SU-DHL-6 (cell line): Measurements from ENCODE around the gene KCNJ12.
"Not testable (repeated sequence)": the region's sequence is repeated elsewhere in the genome, so short reads cannot be mapped to it uniquely, and the experiment has no call there.

ENCODE experiments used
- H2AFZ ChIP-seq: fragments of 200-600 bp; sonication (generic); 2 replicates; pipeline ENCODE4 v1.6.1; 2014; ENCODE audit warnings: low read depth, mild to moderate bottlenecking, moderate library complexity, mixed read lengths, antibody characterized with exemption, low read length; ENCODE audit not compliant: severe bottlenecking
- H3F3A ChIP-seq: fragments of 200-600 bp; shearing (Covaris generic); 2 replicates; pipeline ENCODE4 v1.6.0; 2016; ENCODE audit warnings: antibody characterized with exemption, mild to moderate bottlenecking; ENCODE audit not compliant: insufficient read depth
- H3K27ac ChIP-seq: fragments of 200-600 bp; sonication (generic); 2 replicates; pipeline ENCODE4 v1.5.1; 2016; ENCODE audit warnings: low read depth, mild to moderate bottlenecking, low read length, moderate library complexity, mixed read lengths
- H3K27me3 ChIP-seq: fragments of 200-600 bp; sonication (generic), shearing (Covaris generic); 2 replicates; pipeline ENCODE4 v1.6.0; 2014; ENCODE audit warnings: mild to moderate bottlenecking, low read length
- H3K36me3 ChIP-seq: fragments of 200-600 bp; sonication (generic); 2 replicates; pipeline ENCODE4 v1.6.1; 2014; ENCODE audit warnings: mild to moderate bottlenecking, low read length, mixed read lengths
- H3K4me2 ChIP-seq: fragments of 300-600, 200-600 bp; shearing (Covaris generic), sonication (generic); 2 replicates; pipeline ENCODE4 v1.6.0; 2014; ENCODE audit warnings: low read length, low read depth, mild to moderate bottlenecking; ENCODE audit not compliant: poor library complexity, severe bottlenecking
- H3K4me3 ChIP-seq: fragments of 200-600 bp; sonication (generic); 2 replicates; pipeline ENCODE4 v1.5.1; 2014; ENCODE audit warnings: antibody characterized with exemption, low read length, mild to moderate bottlenecking, mixed read lengths; ENCODE audit not compliant: insufficient read depth, poor library complexity, severe bottlenecking
- H3K79me2 ChIP-seq: fragments of 200-600 bp; sonication (generic); 2 replicates; pipeline ENCODE4 v1.6.1; 2014; ENCODE audit warnings: mild to moderate bottlenecking, low read length, moderate library complexity; ENCODE audit not compliant: insufficient read depth
- H3K9ac ChIP-seq: fragments of 200-600 bp; sonication (generic); 2 replicates; pipeline ENCODE4 v1.7.0; 2014; ENCODE audit warnings: mild to moderate bottlenecking, low read length
- H3K9me2 ChIP-seq: fragments of 200-600 bp; sonication (generic); replicated peaks from 2 replicates; pipeline ENCODE4 v1.6.1; 2014; ENCODE audit warnings: low read length; ENCODE audit not compliant: insufficient read depth
- H3K9me3 ChIP-seq: fragments of 200-600 bp; sonication (generic); 2 replicates; pipeline ENCODE4 v1.6.1; 2014; ENCODE audit warnings: low read length, mixed read lengths; ENCODE audit not compliant: insufficient read depth
- H4K20me1 ChIP-seq: fragments of 200-600 bp; sonication (generic); 2 replicates; pipeline ENCODE4 v1.6.1; 2014; ENCODE audit warnings: low read depth, mild to moderate bottlenecking, antibody characterized with exemption, low read length, moderate library complexity, mixed read lengths
- EZH2phosphoT487 ChIP-seq: fragments of 200-600 bp; sonication (generic), shearing (Covaris generic); conservative IDR thresholded peaks from 2 replicates; pipeline ENCODE4 v1.6.1; 2018; ENCODE audit warnings: mild to moderate bottlenecking, antibody characterized with exemption, low read length, moderate library complexity, mixed read lengths
- TF ChIP-seq, protein P1 (sequence below): fragments of 200-600 bp; sonication (generic); IDR thresholded peaks from one replicate; pipeline ENCODE4 v1.5.1; 2017; ENCODE audit warnings: antibody characterized with exemption, mild to moderate bottlenecking, low read length, moderate library complexity; ENCODE audit not compliant: insufficient read depth, poor library complexity, severe bottlenecking

The KCNJ12 gene

GRCh38 chr17:21350495-21350894 lies 25.7 kb upstream of the KCNJ12 start:
- H2AFZ ChIP-seq, H3K36me3 ChIP-seq, H4K20me1 ChIP-seq, H3K9ac ChIP-seq, H3K4me2 ChIP-seq, H3K4me3 ChIP-seq, H3K27me3 ChIP-seq, H3K27ac ChIP-seq, H3K9me3 ChIP-seq, H3F3A ChIP-seq, H3K9me2 ChIP-seq, H3K79me2 ChIP-seq: not testable (repeated sequence)

- no peaks in the 10 kb centered on the region for H4K20me1 ChIP-seq
- H3K36me3 ChIP-seq, result no peaks in the 10 kb centered on the region
Measured at GRCh38 chr17:21351366-21352065, 24.6 kb upstream of the KCNJ12 start.

DNA sequence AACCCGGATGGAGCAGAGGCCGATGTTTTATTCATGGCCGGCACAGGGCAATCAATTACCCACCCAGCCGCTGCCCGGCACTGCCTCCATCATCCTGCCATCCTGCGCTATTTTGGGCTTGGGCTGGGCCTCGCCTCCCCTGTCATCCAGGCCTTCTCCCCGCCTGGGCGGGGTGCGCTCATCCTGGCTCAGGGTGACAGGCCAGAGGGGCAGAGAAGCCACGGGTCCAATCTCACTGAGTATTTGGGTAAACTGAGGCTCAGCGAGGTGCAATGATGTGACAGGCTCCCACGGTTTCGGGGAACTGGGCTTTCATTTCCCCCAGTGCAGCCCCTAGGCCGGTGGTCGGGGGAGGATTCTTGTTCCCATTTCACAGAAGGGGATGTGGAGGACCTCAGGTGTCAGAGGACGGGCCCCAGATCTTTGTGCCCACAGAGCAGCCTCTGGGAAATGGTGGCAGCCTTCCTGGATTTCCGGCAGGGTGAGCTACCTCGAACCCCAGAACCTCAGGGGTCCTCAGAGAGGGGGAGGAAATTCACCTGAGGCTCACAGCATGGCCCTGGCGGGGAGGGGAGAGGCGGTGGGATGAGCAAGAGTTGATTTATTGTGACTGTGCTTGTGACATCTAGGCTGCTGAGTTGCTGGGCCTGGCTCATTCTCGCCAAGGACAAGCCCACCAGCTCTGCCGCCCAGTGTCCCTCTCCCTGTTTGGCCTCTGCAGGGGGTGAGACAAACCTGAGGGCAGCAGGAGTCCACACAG lies 23.8 kb upstream of the KCNJ12 start:
- Histone ChIP-seq H3K36me3 (no peaks in the 10 kb centered on the region), H3K9me2 (no peaks in the 10 kb centered on the region), H3K79me2 (no peaks in the 10 kb centered on the region), H4K20me1 (no peaks in the 10 kb centered on the region), H3K27ac (no peak overlapping the region), H3K9me3 (no peaks in the 10 kb centered on the region), H3K4me2 (no peak overlapping the region), H3F3A (peaks cover 3% of the 10 kb centered on the region; the same call in 1 of the 2 replicates), H2AFZ (no peak overlapping the region), H3K4me3 (no peak overlapping the region), H3K27me3 (no peaks in the 10 kb centered on the region), H3K9ac (no peak overlapping the region)
- no peak for TF ChIP-seq EZH2phosphoT487
- TF ChIP-seq, protein P1, sequence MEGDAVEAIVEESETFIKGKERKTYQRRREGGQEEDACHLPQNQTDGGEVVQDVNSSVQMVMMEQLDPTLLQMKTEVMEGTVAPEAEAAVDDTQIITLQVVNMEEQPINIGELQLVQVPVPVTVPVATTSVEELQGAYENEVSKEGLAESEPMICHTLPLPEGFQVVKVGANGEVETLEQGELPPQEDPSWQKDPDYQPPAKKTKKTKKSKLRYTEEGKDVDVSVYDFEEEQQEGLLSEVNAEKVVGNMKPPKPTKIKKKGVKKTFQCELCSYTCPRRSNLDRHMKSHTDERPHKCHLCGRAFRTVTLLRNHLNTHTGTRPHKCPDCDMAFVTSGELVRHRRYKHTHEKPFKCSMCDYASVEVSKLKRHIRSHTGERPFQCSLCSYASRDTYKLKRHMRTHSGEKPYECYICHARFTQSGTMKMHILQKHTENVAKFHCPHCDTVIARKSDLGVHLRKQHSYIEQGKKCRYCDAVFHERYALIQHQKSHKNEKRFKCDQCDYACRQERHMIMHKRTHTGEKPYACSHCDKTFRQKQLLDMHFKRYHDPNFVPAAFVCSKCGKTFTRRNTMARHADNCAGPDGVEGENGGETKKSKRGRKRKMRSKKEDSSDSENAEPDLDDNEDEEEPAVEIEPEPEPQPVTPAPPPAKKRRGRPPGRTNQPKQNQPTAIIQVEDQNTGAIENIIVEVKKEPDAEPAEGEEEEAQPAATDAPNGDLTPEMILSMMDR, result no peak

More at GRCh38 chr17:21351366-21352065, 24.6 kb upstream of the KCNJ12 start:
- no peak overlapping the region for H3K27ac ChIP-seq
- no peaks in the 10 kb centered on the region for H3K9me3 ChIP-seq
- peaks cover 3% of the 10 kb centered on the region; the same call in 1 of the 2 replicates for H3F3A ChIP-seq
- no peak overlapping the region for H2AFZ ChIP-seq
- H3K79me2 ChIP-seq, result no peaks in the 10 kb centered on the region
- TF ChIP-seq EZH2phosphoT487, result no peak
- TF ChIP-seq, protein P1, result no peak
- H3K4me2 ChIP-seq, result no peak overlapping the region
- no peaks in the 10 kb centered on the region for H3K9me2 ChIP-seq
- no peak overlapping the region for H3K4me3 ChIP-seq
- no peak overlapping the region for H3K9ac ChIP-seq
- no peaks in the 10 kb centered on the region for H3K27me3 ChIP-seq

GRCh38 chr17:21352981-21353265 lies 23.2 kb upstream of the KCNJ12 start:
- H3K9me3 ChIP-seq, result no peaks in the 10 kb centered on the region
- H3K79me2 ChIP-seq, result no peaks in the 10 kb centered on the region

More at GRCh38 chr17:21352981-21353265, 23.2 kb upstream of the KCNJ12 start:
- no peak overlapping the region for H3K27ac ChIP-seq
- H3K36me3 ChIP-seq, result no peaks in the 10 kb centered on the region
- no peaks in the 10 kb centered on the region for H4K20me1 ChIP-seq
- no peak overlapping the region for H3K9ac ChIP-seq
- peaks cover 3% of the 10 kb centered on the region; the same call in 1 of the 2 replicates for H3F3A ChIP-seq
- no peak overlapping the region for H3K4me3 ChIP-seq
- H2AFZ ChIP-seq, result no peak overlapping the region
- no peaks in the 10 kb centered on the region for H3K27me3 ChIP-seq
- H3K9me2 ChIP-seq, result no peaks in the 10 kb centered on the region
- H3K4me2 ChIP-seq, result no peak overlapping the region
- no peak for TF ChIP-seq EZH2phosphoT487
- TF ChIP-seq, protein P1, result no peak
